Liver (tissue), 9 donors: Measurements from ENCODE around the gene AGBL4. TPM values are rescaled to one million over a fixed set of nuclear protein-coding genes. Genes with fewer than 3 reads are reported as not detected.

Source experiments
- DNase-seq: peaks from one replicate; pipeline ENCODE4 v3.0.0-alpha.2; 2017; ENCODE audit warnings: low spot score
- H3K27ac ChIP-seq, 2 donors: one replicate each; pipeline ENCODE4 v1.7.0; 2013; ENCODE audit warnings: inconsistent platforms in 2 of 2, low read length in 2 of 2, control low read depth in 1 of 2, low read depth in 1 of 2, mild to moderate bottlenecking in 1 of 2
- H3K27me3 ChIP-seq, 4 donors: one replicate each; pipeline versions ENCODE4 v1.6.1 to v1.7.0; 2013; ENCODE audit warnings: low read length in 3 of 4, inconsistent platforms in 1 of 4, mild to moderate bottlenecking in 1 of 4, moderate library complexity in 1 of 4; ENCODE audit not compliant: control insufficient read depth in 4 of 4, insufficient read depth in 4 of 4
- H3K36me3 ChIP-seq, 4 donors: one replicate each; pipeline versions ENCODE4 v1.6.1 to v1.7.0; 2013; ENCODE audit warnings: low read length in 3 of 4, mild to moderate bottlenecking in 3 of 4, low read depth in 1 of 4, moderate library complexity in 1 of 4; ENCODE audit not compliant: control insufficient read depth in 4 of 4, insufficient read depth in 3 of 4
- H3K4me1 ChIP-seq, 4 donors: one replicate each; pipeline versions ENCODE4 v1.6.1 to v1.7.0; 2013; ENCODE audit warnings: low read length in 3 of 4, mild to moderate bottlenecking in 3 of 4, moderate library complexity in 1 of 4; ENCODE audit not compliant: control insufficient read depth in 4 of 4, insufficient read depth in 4 of 4
- H3K4me3 ChIP-seq, 3 donors: one replicate each; pipeline versions ENCODE4 v1.6.1 to v1.7.0; 2013; ENCODE audit warnings: low read length in 3 of 3, control low read depth in 1 of 3, low read depth in 1 of 3, mild to moderate bottlenecking in 1 of 3
- H3K9ac ChIP-seq, 2 donors: one replicate each; pipeline ENCODE4 v1.7.0; 2013; ENCODE audit warnings: low read length in 2 of 2, mild to moderate bottlenecking in 2 of 2, moderate library complexity in 2 of 2, control low read depth in 1 of 2, low read depth in 1 of 2
- H3K9me3 ChIP-seq, 4 donors: one replicate each; pipeline versions ENCODE4 v1.6.1 to v1.7.0; 2013; ENCODE audit warnings: low read length in 3 of 4; ENCODE audit not compliant: control insufficient read depth in 4 of 4
- CTCF ChIP-seq: fragments of 150-350 bp; IDR thresholded peaks from 2 replicates; pipeline ENCODE4 v1.5.1; 2017; ENCODE audit warnings: improper control_type of control experiment, low read depth, low read length; ENCODE audit not compliant: missing input control
- EGR1 ChIP-seq, 2 donors: IDR thresholded peaks; 2 replicates each; pipeline ENCODE4 v1.6.1; 2016 to 2018; ENCODE audit warnings: antibody characterized with exemption in 2 of 2, low read depth in 2 of 2
- FOXA1 ChIP-seq: IDR thresholded peaks from 2 replicates; pipeline ENCODE4 v1.6.1; 2016; ENCODE audit warnings: antibody characterized with exemption
- FOXA2 ChIP-seq: IDR thresholded peaks from 2 replicates; pipeline ENCODE4 v1.6.1; 2016; ENCODE audit warnings: antibody characterized with exemption
- GABPA ChIP-seq, 2 donors: IDR thresholded peaks in 1 of 2; conservative IDR thresholded peaks in 1 of 2; 2 replicates each; pipeline ENCODE4 v1.6.1; 2016; ENCODE audit warnings: antibody characterized with exemption in 2 of 2, mild to moderate bottlenecking in 1 of 2, moderate library complexity in 1 of 2
- HNF4A ChIP-seq, 2 donors: conservative IDR thresholded peaks; 2 replicates each; pipeline ENCODE4 v1.6.1; 2016; ENCODE audit warnings: antibody characterized with exemption in 2 of 2, mild to moderate bottlenecking in 2 of 2
- HNF4G ChIP-seq: IDR thresholded peaks from 2 replicates; pipeline ENCODE4 v1.6.1; 2016; ENCODE audit warnings: antibody characterized with exemption
- JUND ChIP-seq, 2 donors: IDR thresholded peaks; 2 replicates each; pipeline ENCODE4 v1.6.1; 2016; ENCODE audit warnings: antibody characterized with exemption in 2 of 2
- MAX ChIP-seq: IDR thresholded peaks from 2 replicates; pipeline ENCODE4 v1.6.1; 2016; ENCODE audit warnings: antibody characterized with exemption
- NR2F2 ChIP-seq: IDR thresholded peaks from 2 replicates; pipeline ENCODE4 v1.6.1; 2016; ENCODE audit warnings: antibody characterized with exemption
- RAD21 ChIP-seq, 2 donors: IDR thresholded peaks; 2 replicates each; pipeline ENCODE4 v1.6.1; 2016; ENCODE audit warnings: antibody characterized with exemption in 2 of 2, mild to moderate bottlenecking in 2 of 2
- RXRA ChIP-seq, 2 donors: IDR thresholded peaks; 2 replicates each; pipeline ENCODE4 v1.6.1; 2017 to 2018; ENCODE audit warnings: antibody characterized with exemption in 2 of 2, mild to moderate bottlenecking in 1 of 2
- SP1 ChIP-seq: IDR thresholded peaks from 2 replicates; pipeline ENCODE4 v1.6.1; 2018; ENCODE audit warnings: antibody characterized with exemption, mild to moderate bottlenecking
- TAF1 ChIP-seq: conservative IDR thresholded peaks from 2 replicates; pipeline ENCODE4 v1.6.1; 2016; ENCODE audit warnings: antibody characterized with exemption, mild to moderate bottlenecking
- YY1 ChIP-seq: IDR thresholded peaks from 2 replicates; pipeline ENCODE4 v1.6.1; 2016; ENCODE audit warnings: antibody characterized with exemption, mild to moderate bottlenecking
- ZBTB33 ChIP-seq: IDR thresholded peaks from 2 replicates; pipeline ENCODE4 v1.6.1; 2016; ENCODE audit warnings: antibody characterized with exemption
- polyA plus RNA-seq, 2 donors: library from polyadenylated mRNA; stranded (reverse) in 1 of 2; unstranded in 1 of 2; fragments of 200-250 nt in 1 of 2; fragments of >200 nt in 1 of 2; fragmentation: Nextera tagmentation in 1 of 2; extraction: Ambion mirVana in 1 of 2; gene quantifications; one replicate each; pipeline versions ENCODE4 v1.2.1 to v1.2.3, GENCODE V29; 2013 to 2015
- total RNA-seq, 2 donors: library from RNA; depleted of rRNA; stranded (reverse); fragments of >200 nt; gene quantifications; one replicate each; pipeline ENCODE4 v1.2.3, GENCODE V29; 2014
- TF ChIP-seq, protein P1 (sequence below): IDR thresholded peaks from 2 replicates; pipeline ENCODE4 v1.6.1; 2016; ENCODE audit warnings: antibody characterized with exemption
- TF ChIP-seq, protein P2 (sequence below): IDR thresholded peaks from 2 replicates; pipeline ENCODE4 v1.6.1; 2016; ENCODE audit warnings: antibody characterized with exemption, mild to moderate bottlenecking
- donor health status: healthy.
- donor health status: healthy.
- donor health status: healthy.
- donor health status: healthy.
- donor health status: healthy.

The AGBL4 gene
- total and polyA plus RNA-seq, 4 donors: 0.75 to 0.76 TPM; not detected in 2

GRCh38 chr1:48955774-48956173 lies 1068.0 kb downstream of the AGBL4 start:
- Histone ChIP-seq H3K9ac (no peak overlapping the region), H3K4me1 (peaks cover 0 to 3% (median under 1%) of the 10 kb centered on the region in 4 donors), H3K36me3 (no peaks in the 10 kb centered on the region), H3K27ac (no peak overlapping the region), H3K4me3 (no peak overlapping the region), H3K9me3 (no peaks in the 10 kb centered on the region), H3K27me3 (no peaks in the 10 kb centered on the region)
- no peak for TF ChIP-seq CTCF
- no peak for TF ChIP-seq HNF4G
- TF ChIP-seq HNF4A (conservative IDR thresholded peaks at IDR 0.05): peak in 1 of 2 donors; percentile 58
- TF ChIP-seq YY1: peak; percentile 20
- TF ChIP-seq GABPA (IDR thresholded peaks at IDR 0.05 in 1 of 2, conservative IDR thresholded peaks at IDR 0.05 in 1 of 2): no peak
- peak; percentile 13 for TF ChIP-seq ZBTB33
- TF ChIP-seq NR2F2: no peak
- no peak for TF ChIP-seq JUND (IDR thresholded peaks at IDR 0.05)
- no peak for TF ChIP-seq TAF1
- peak in 1 of 2 donors; percentile 67 for TF ChIP-seq RXRA (IDR thresholded peaks at IDR 0.05)
- TF ChIP-seq, protein P1, sequence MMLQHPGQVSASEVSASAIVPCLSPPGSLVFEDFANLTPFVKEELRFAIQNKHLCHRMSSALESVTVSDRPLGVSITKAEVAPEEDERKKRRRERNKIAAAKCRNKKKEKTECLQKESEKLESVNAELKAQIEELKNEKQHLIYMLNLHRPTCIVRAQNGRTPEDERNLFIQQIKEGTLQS: no peak
- no peak for TF ChIP-seq FOXA1
- no peak for TF ChIP-seq EGR1 (IDR thresholded peaks at IDR 0.05; ENCODE audit: low read depth in 2 of 2)
- no peak for TF ChIP-seq MAX
- no peak for TF ChIP-seq FOXA2
- peak; percentile 25 for TF ChIP-seq SP1
- TF ChIP-seq RAD21 (IDR thresholded peaks at IDR 0.05): no peak
- TF ChIP-seq, protein P2, sequence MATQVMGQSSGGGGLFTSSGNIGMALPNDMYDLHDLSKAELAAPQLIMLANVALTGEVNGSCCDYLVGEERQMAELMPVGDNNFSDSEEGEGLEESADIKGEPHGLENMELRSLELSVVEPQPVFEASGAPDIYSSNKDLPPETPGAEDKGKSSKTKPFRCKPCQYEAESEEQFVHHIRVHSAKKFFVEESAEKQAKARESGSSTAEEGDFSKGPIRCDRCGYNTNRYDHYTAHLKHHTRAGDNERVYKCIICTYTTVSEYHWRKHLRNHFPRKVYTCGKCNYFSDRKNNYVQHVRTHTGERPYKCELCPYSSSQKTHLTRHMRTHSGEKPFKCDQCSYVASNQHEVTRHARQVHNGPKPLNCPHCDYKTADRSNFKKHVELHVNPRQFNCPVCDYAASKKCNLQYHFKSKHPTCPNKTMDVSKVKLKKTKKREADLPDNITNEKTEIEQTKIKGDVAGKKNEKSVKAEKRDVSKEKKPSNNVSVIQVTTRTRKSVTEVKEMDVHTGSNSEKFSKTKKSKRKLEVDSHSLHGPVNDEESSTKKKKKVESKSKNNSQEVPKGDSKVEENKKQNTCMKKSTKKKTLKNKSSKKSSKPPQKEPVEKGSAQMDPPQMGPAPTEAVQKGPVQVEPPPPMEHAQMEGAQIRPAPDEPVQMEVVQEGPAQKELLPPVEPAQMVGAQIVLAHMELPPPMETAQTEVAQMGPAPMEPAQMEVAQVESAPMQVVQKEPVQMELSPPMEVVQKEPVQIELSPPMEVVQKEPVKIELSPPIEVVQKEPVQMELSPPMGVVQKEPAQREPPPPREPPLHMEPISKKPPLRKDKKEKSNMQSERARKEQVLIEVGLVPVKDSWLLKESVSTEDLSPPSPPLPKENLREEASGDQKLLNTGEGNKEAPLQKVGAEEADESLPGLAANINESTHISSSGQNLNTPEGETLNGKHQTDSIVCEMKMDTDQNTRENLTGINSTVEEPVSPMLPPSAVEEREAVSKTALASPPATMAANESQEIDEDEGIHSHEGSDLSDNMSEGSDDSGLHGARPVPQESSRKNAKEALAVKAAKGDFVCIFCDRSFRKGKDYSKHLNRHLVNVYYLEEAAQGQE: no peak
- no peak for DNase-seq
